Neural cell (in vitro differentiated cells): ENCODE measurements around the gene HORMAD2. TPM values are rescaled to one million over a fixed set of nuclear protein-coding genes. Genes with fewer than 3 reads are reported as not detected.

ENCODE experiments used
- H2AFZ ChIP-seq: fragments of 200-600, 300-800 bp; sonication (generic), shearing (Covaris generic); 2 replicates; pipeline ENCODE4 v1.6.0; 2014; ENCODE audit warnings: low read depth, mild to moderate bottlenecking, antibody characterized with exemption, low read length, moderate library complexity
- H3F3A ChIP-seq: fragments of 200-600 bp; shearing (Covaris generic); 2 replicates; pipeline ENCODE4 v1.6.1; 2016; ENCODE audit warnings: mild to moderate bottlenecking, moderate library complexity, mixed read lengths, antibody characterized with exemption, low read length; ENCODE audit not compliant: insufficient read depth, poor library complexity, severe bottlenecking
- H3K27ac ChIP-seq: fragments of 200-600, 300-800 bp; sonication (generic), shearing (Covaris generic); 2 replicates; pipeline ENCODE4 v1.5.1; 2014; ENCODE audit warnings: mild to moderate bottlenecking, low read length, moderate library complexity
- H3K27me3 ChIP-seq: fragments of 300-800, 200-600 bp; sonication (generic), shearing (Covaris generic); 2 replicates; pipeline ENCODE4 v1.6.0; 2014; ENCODE audit warnings: mild to moderate bottlenecking, low read depth, low read length, moderate library complexity; ENCODE audit not compliant: insufficient read depth
- H3K36me3 ChIP-seq: fragments of 300-800, 200-600 bp; sonication (generic), shearing (Covaris generic); 2 replicates; pipeline ENCODE4 v1.5.1; 2014; ENCODE audit warnings: mild to moderate bottlenecking, antibody characterized with exemption, low read length, moderate library complexity; ENCODE audit not compliant: insufficient read depth
- H3K4me2 ChIP-seq: fragments of 300-800, 200-600 bp; sonication (generic), shearing (Covaris generic); 2 replicates; pipeline ENCODE4 v1.6.0; 2014; ENCODE audit warnings: mild to moderate bottlenecking, low read length
- H3K4me3 ChIP-seq: fragments of 300-800, 200-600 bp; sonication (generic), shearing (Covaris generic); 2 replicates; pipeline ENCODE4 v1.5.1; 2014; ENCODE audit warnings: mild to moderate bottlenecking, low read length, moderate library complexity
- H3K79me2 ChIP-seq: fragments of 200-600 bp; shearing (Covaris generic); replicated peaks from 2 replicates; pipeline ENCODE4 v1.6.0; 2014; ENCODE audit warnings: mild to moderate bottlenecking, low read length, moderate library complexity; ENCODE audit not compliant: insufficient read depth
- H3K9ac ChIP-seq: fragments of 300-800, 200-600 bp; sonication (generic), shearing (Covaris generic); 2 replicates; pipeline ENCODE4 v1.6.1; 2016; ENCODE audit warnings: mild to moderate bottlenecking, low read length, mixed read lengths
- H3K9me2 ChIP-seq: fragments of 200-600 bp; shearing (Covaris generic); 2 replicates; pipeline ENCODE4 v1.6.1; 2016; ENCODE audit warnings: mild to moderate bottlenecking, low read length, mixed read lengths; ENCODE audit not compliant: insufficient read depth
- H3K9me3 ChIP-seq: fragments of 200-600, 300-800 bp; sonication (generic), shearing (Covaris generic); 2 replicates; pipeline ENCODE4 v1.6.1; 2016; ENCODE audit warnings: mild to moderate bottlenecking, mixed run types, low read length, moderate library complexity, mixed read lengths
- H4K20me1 ChIP-seq: fragments of 200-600 bp; shearing (Covaris generic); 2 replicates; pipeline ENCODE4 v1.6.1; 2016; ENCODE audit warnings: mild to moderate bottlenecking, mixed run types; ENCODE audit not compliant: insufficient read depth
- EP300 ChIP-seq: fragments of 450-650 bp; conservative IDR thresholded peaks from 2 replicates; pipeline ENCODE4 v1.6.1; 2014; ENCODE audit warnings: antibody characterized with exemption, mild to moderate bottlenecking, moderate library complexity; ENCODE audit not compliant: poor library complexity, severe bottlenecking
- EZH2 ChIP-seq: fragments of 200-600, 300-800 bp; shearing (Covaris generic), sonication (generic); IDR thresholded peaks from 2 replicates; pipeline ENCODE4 v1.6.1; 2014; ENCODE audit warnings: antibody characterized with exemption, low read length, borderline replicate concordance, mild to moderate bottlenecking; ENCODE audit not compliant: insufficient read depth, poor library complexity, severe bottlenecking
- MXI1 ChIP-seq: fragments of 450-650 bp; conservative IDR thresholded peaks from 2 replicates; pipeline ENCODE4 v1.6.1; 2014; ENCODE audit warnings: antibody characterized with exemption, mild to moderate bottlenecking; ENCODE audit not compliant: poor library complexity, severe bottlenecking
- POLR2AphosphoS5 ChIP-seq: IDR thresholded peaks from 2 replicates; pipeline ENCODE4 v1.6.1; 2012
- RAD21 ChIP-seq: fragments of 450-650 bp; conservative IDR thresholded peaks from 2 replicates; pipeline ENCODE4 v1.6.1; 2014; ENCODE audit warnings: antibody characterized with exemption, mild to moderate bottlenecking, moderate library complexity
- SMC3 ChIP-seq: fragments of 450-650 bp; conservative IDR thresholded peaks from 2 replicates; pipeline ENCODE4 v1.6.1; 2014; ENCODE audit warnings: antibody characterized with exemption, mild to moderate bottlenecking, moderate library complexity; ENCODE audit not compliant: poor library complexity
- TAF1 ChIP-seq: IDR thresholded peaks from 2 replicates; pipeline ENCODE4 v1.6.1; 2012; ENCODE audit warnings: low read depth
- polyA plus RNA-seq: library from polyadenylated mRNA; depleted of rRNA; stranded (reverse); fragments of >200 nt; gene quantifications from 2 replicates; pipeline ENCODE4 v1.2.3, GENCODE V29; 2014
- TF ChIP-seq, protein P1 (sequence below): IDR thresholded peaks from 2 replicates; pipeline ENCODE4 v1.6.1; 2012; ENCODE audit warnings: borderline replicate concordance
- TF ChIP-seq, protein P2 (sequence below): fragments of 450-650 bp; IDR thresholded peaks from 2 replicates; pipeline ENCODE4 v1.5.1; 2014; ENCODE audit warnings: antibody characterized with exemption, mild to moderate bottlenecking, moderate library complexity; ENCODE audit not compliant: poor library complexity, severe bottlenecking

HORMAD2 gene
- polyA plus RNA-seq, 1 donor from 2014 or later: 1.2 TPM

DNA sequence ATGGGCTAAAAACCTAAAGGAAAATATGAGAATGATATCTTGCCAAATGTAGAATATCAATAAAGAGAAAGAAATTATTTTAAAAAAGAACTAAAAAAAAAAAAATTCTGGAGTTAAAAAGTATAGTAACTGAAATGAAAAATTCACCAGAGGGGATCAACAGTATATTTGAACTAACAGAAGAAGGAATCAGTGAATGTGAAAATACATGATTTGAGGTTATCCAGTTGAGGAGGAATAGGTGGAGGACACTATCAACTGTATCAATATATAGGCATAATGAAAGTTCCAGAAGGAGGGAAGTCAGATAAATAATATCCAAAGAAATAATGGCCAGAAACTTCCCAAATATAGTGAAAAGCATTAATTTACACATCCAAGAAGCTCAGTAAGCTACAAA lies 16.1 kb upstream of the HORMAD2 start:
- no peaks in the 10 kb centered on the region for H3K36me3 ChIP-seq
- H3K79me2 ChIP-seq: no peaks in the 10 kb centered on the region
- peaks cover 11% of the 10 kb centered on the region for H3K9me3 ChIP-seq
- no peaks in the 10 kb centered on the region for H3K9me2 ChIP-seq
- H3K27ac ChIP-seq: no peak overlapping the region
- no peaks in the 10 kb centered on the region for H4K20me1 ChIP-seq
- H3K4me3 ChIP-seq: no peak overlapping the region
- H3F3A ChIP-seq: no peaks in the 10 kb centered on the region
- no peaks in the 10 kb centered on the region for H3K27me3 ChIP-seq
- no peak overlapping the region for H2AFZ ChIP-seq
- no peak overlapping the region for H3K4me2 ChIP-seq
- TF ChIP-seq EP300: no peak
- TF ChIP-seq, protein P1, sequence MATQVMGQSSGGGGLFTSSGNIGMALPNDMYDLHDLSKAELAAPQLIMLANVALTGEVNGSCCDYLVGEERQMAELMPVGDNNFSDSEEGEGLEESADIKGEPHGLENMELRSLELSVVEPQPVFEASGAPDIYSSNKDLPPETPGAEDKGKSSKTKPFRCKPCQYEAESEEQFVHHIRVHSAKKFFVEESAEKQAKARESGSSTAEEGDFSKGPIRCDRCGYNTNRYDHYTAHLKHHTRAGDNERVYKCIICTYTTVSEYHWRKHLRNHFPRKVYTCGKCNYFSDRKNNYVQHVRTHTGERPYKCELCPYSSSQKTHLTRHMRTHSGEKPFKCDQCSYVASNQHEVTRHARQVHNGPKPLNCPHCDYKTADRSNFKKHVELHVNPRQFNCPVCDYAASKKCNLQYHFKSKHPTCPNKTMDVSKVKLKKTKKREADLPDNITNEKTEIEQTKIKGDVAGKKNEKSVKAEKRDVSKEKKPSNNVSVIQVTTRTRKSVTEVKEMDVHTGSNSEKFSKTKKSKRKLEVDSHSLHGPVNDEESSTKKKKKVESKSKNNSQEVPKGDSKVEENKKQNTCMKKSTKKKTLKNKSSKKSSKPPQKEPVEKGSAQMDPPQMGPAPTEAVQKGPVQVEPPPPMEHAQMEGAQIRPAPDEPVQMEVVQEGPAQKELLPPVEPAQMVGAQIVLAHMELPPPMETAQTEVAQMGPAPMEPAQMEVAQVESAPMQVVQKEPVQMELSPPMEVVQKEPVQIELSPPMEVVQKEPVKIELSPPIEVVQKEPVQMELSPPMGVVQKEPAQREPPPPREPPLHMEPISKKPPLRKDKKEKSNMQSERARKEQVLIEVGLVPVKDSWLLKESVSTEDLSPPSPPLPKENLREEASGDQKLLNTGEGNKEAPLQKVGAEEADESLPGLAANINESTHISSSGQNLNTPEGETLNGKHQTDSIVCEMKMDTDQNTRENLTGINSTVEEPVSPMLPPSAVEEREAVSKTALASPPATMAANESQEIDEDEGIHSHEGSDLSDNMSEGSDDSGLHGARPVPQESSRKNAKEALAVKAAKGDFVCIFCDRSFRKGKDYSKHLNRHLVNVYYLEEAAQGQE: no peak
- TF ChIP-seq TAF1: no peak
- TF ChIP-seq POLR2AphosphoS5: no peak
- TF ChIP-seq, protein P2, sequence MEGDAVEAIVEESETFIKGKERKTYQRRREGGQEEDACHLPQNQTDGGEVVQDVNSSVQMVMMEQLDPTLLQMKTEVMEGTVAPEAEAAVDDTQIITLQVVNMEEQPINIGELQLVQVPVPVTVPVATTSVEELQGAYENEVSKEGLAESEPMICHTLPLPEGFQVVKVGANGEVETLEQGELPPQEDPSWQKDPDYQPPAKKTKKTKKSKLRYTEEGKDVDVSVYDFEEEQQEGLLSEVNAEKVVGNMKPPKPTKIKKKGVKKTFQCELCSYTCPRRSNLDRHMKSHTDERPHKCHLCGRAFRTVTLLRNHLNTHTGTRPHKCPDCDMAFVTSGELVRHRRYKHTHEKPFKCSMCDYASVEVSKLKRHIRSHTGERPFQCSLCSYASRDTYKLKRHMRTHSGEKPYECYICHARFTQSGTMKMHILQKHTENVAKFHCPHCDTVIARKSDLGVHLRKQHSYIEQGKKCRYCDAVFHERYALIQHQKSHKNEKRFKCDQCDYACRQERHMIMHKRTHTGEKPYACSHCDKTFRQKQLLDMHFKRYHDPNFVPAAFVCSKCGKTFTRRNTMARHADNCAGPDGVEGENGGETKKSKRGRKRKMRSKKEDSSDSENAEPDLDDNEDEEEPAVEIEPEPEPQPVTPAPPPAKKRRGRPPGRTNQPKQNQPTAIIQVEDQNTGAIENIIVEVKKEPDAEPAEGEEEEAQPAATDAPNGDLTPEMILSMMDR: no peak
- H3K9ac ChIP-seq: no peak overlapping the region

DNA sequence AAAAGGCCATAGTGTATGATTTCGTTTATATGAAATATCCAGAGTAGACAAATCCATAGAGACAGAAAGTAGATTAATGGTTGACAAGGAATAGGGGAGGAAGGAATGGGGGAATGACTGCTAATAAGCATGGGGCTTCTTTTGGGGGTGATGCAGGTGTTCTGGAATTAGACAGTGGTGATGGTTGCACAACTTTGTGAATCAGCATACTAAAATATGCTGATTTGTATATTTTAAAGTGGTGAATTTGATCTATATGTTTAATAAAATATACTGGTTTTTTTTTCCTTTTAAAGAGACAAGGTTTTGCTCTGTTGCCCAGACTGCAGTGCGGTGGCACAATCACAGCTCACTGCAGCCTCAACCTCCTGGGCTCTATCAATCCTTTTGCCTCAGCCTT lies 6.5 kb upstream of the HORMAD2 start:
- Histone ChIP-seq H3K27ac (no peak overlapping the region), H4K20me1 (no peaks in the 10 kb centered on the region), H3K27me3 (no peaks in the 10 kb centered on the region), H2AFZ (no peak overlapping the region), H3K9me2 (no peaks in the 10 kb centered on the region), H3K9ac (no peak overlapping the region), H3K9me3 (no peaks in the 10 kb centered on the region), H3K4me3 (no peak overlapping the region), H3K4me2 (no peak overlapping the region), H3K36me3 (no peaks in the 10 kb centered on the region), H3F3A (no peaks in the 10 kb centered on the region), H3K79me2 (no peaks in the 10 kb centered on the region)
- TF ChIP-seq, protein P2: no peak
- TF ChIP-seq TAF1 (no peak), RAD21 (no peak), EZH2 (no peak), EP300 (no peak), SMC3 (no peak), POLR2AphosphoS5 (no peak), MXI1 (no peak)
- TF ChIP-seq, protein P1: no peak
